K562 (cell line): Measurements from ENCODE around the gene ABHD5. TPM values are rescaled to one million over a fixed set of nuclear protein-coding genes. Genes with fewer than 3 reads are reported as not detected.

Experiments used
- ARID3A ChIP-seq: IDR thresholded peaks from 2 replicates; pipeline ENCODE4 v1.6.1; 2012; ENCODE audit warnings: low read depth, low read length, improper control_type of control experiment, borderline replicate concordance
- DPF2 ChIP-seq: fragments of 450-650 bp; IDR thresholded peaks from 2 replicates; pipeline ENCODE4 v1.6.1; 2016
- GTF2E2 ChIP-seq: fragments of 200-800 bp; sonication (Bioruptor generic); IDR thresholded peaks from 2 replicates; pipeline ENCODE4 v1.6.1; 2016; ENCODE audit warnings: missing genetic modification characterization, missing compliant biosample characterization
- MAFF ChIP-seq: IDR thresholded peaks from 2 replicates; pipeline ENCODE4 v1.6.1; 2012; ENCODE audit warnings: low read length, improper control_type of control experiment
- NR4A1 ChIP-seq, 2 experiments: fragments of 250-450 bp in 1 of 2; fragments of 450-650 bp in 1 of 2; sonication (Bioruptor Pico) in 1 of 2; IDR thresholded peaks; 2 replicates each; pipeline versions ENCODE4 v1.4.0 to v1.6.1; 2016 to 2020; ENCODE audit warnings: mild to moderate bottlenecking in 2 of 2, missing compliant biosample characterization in 1 of 2, missing genetic modification characterization in 1 of 2, moderate library complexity in 1 of 2
- PBX2 ChIP-seq, 2 experiments: IDR thresholded peaks in 1 of 2; conservative IDR thresholded peaks in 1 of 2; 2 replicates each; pipeline ENCODE4 v1.6.1; 2016; ENCODE audit warnings: low read depth in 2 of 2, mild to moderate bottlenecking in 1 of 2, missing compliant biosample characterization in 1 of 2, missing genetic modification characterization in 1 of 2, moderate library complexity in 1 of 2
- PHF20 ChIP-seq: fragments of 450-650 bp; IDR thresholded peaks from 2 replicates; pipeline ENCODE4 v1.6.1; 2018; ENCODE audit not compliant: partially characterized antibody
- RBM34 ChIP-seq: fragments of 200-400 bp; formaldehyde crosslinking; IDR thresholded peaks from 2 replicates; pipeline ENCODE4 v1.6.1; 2018; ENCODE audit warnings: low read length, borderline replicate concordance; ENCODE audit not compliant: insufficient read depth
- RHOXF2B ChIP-seq: fragments of 250-450 bp; sonication (Bioruptor Pico); conservative IDR thresholded peaks from 2 replicates; pipeline ENCODE4 v1.5.1; 2021
- ZBTB40 ChIP-seq, 2 experiments: fragments of 450-650 bp in 1 of 2; sonication (generic) in 1 of 2; formaldehyde crosslinking in 1 of 2; IDR thresholded peaks; 2 replicates each; pipeline versions ENCODE4 v1.7.1 to v1.9.0; 2016 to 2022; ENCODE audit warnings: inconsistent platforms in 1 of 2, mild to moderate bottlenecking in 1 of 2, missing genetic modification reagents in 1 of 2
- ZNF232 ChIP-seq: sonication (generic); formaldehyde crosslinking; IDR thresholded peaks from 2 replicates; pipeline ENCODE4 v1.8.0; 2022; ENCODE audit warnings: mild to moderate bottlenecking, missing genetic modification reagents
- ZNF445 ChIP-seq: fragments of 250-450 bp; sonication (Bioruptor Pico); IDR thresholded peaks from 2 replicates; pipeline ENCODE4 v1.4.0; 2020; ENCODE audit warnings: low read depth, mild to moderate bottlenecking, moderate library complexity
- polyA plus RNA-seq, 8 experiments: library from polyadenylated mRNA; depleted of rRNA in 4 of 8; stranded (reverse) in 5 of 8; unstranded in 3 of 8; fragments of >200 nt; fragmentation: Nextera tagmentation in 2 of 8; fragmentation: Illumina TruSeq in 1 of 8; extraction: Ambion mirVana in 2 of 8; extraction: Trizol in 1 of 8; gene quantifications; 2 replicates each; pipeline versions ENCODE4 v1.2.1 to v1.2.3, GENCODE V29; 2011 to 2014; ENCODE audit warnings: inconsistent platforms in 1 of 8, missing spikeins in 1 of 8
- total RNA-seq, 7 experiments: library from RNA; depleted of rRNA in 6 of 7; stranded (reverse); fragments of >200 nt in 6 of 7; fragmentation: Illumina TruSeq in 2 of 7; extraction: Trizol in 2 of 7; gene quantifications; 2 replicates each; pipeline versions ENCODE4 v1.2.1 to v1.2.3, GENCODE V29; 2011 to 2021; ENCODE audit warnings: low replicate concordance in 1 of 7

Gene ABHD5
- total and polyA plus RNA-seq, 9 of the 15 experiments (the other 6 are each of a cell fraction or from before 2014, with no cell fraction given): 27.8 to 61.7 (median 39.9) TPM

GRCh38 chr3:43690400-43691119, at the start of gene ABHD5 (continued):
- TF ChIP-seq ZBTB40 (IDR thresholded peaks at IDR 0.05) (no peak), ZBTB40 (CRISPR knock-in tag; IDR thresholded peaks at IDR 0.05) (no peak), PHF20 (no peak), ZNF445 (no peak), RBM34 (no peak), NR4A1 (CRISPR knock-in tag; IDR thresholded peaks at IDR 0.05) (peak; percentile 46; the same call in 1 of the 2 replicates), NR4A1 (tag; IDR thresholded peaks at IDR 0.05) (peak; percentile 59), PBX2 (CRISPR knock-in tag; IDR thresholded peaks at IDR 0.05; ENCODE audit: low read depth) (peak; percentile 29; the same call in 1 of the 2 replicates), PBX2 (tag; conservative IDR thresholded peaks at IDR 0.05; ENCODE audit: low read depth) (peak; percentile 48), RHOXF2B (CRISPR knock-in tag) (no peak), MAFF (no peak), ARID3A (no peak), ZNF232 (CRISPR knock-in tag) (no peak), GTF2E2 (tag) (peak; percentile 90; the same call in 1 of the 2 replicates), DPF2 (peak; percentile 63; the same call in 1 of the 2 replicates)
